Activated CD4-positive, CD25-positive, alpha-beta regulatory T cell (primary cell): Measurements from ENCODE around the gene IGSF23.

Source experiments
- DNase-seq, 4 experiments: peaks; one replicate each; lab custom pipeline; 2025; lab: John Stamatoyannopoulos, UW

IGSF23 gene

GRCh38 chr19:44613295-44614178 is at the start of gene IGSF23:
Gene IGSF23, plus strand, starts transcription at chr19:44613563. Its CDS starts 83 bp downstream, at chr19:44613646.
- no peak for DNase-seq

- no peak for DNase-seq
Measured at GRCh38 chr19:44566984-44567383, 46.4 kb upstream of the IGSF23 start.

- no peak for DNase-seq
Measured at GRCh38 chr19:44567745-44568144, 45.6 kb upstream of the IGSF23 start.

DNA sequence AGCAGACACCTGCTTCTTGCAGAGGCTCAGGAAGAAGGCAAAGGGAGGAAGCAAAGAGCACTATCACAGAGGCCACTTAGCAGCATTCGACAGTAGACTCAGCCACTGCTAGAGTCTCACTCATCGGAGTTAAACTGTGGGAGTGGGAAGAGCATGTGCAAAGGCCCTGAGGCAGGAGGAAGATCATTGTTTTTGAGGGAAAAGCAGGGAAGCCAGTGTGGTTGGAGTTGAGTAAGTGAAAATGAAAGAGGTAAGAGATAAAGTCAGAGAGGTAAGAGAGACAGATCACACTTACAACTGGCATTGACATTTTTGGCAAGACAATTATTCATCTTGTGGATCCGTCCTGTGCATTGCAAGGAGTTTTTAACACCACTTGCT is 42.8 kb upstream of the IGSF23 start:
- no peak for DNase-seq

DNA sequence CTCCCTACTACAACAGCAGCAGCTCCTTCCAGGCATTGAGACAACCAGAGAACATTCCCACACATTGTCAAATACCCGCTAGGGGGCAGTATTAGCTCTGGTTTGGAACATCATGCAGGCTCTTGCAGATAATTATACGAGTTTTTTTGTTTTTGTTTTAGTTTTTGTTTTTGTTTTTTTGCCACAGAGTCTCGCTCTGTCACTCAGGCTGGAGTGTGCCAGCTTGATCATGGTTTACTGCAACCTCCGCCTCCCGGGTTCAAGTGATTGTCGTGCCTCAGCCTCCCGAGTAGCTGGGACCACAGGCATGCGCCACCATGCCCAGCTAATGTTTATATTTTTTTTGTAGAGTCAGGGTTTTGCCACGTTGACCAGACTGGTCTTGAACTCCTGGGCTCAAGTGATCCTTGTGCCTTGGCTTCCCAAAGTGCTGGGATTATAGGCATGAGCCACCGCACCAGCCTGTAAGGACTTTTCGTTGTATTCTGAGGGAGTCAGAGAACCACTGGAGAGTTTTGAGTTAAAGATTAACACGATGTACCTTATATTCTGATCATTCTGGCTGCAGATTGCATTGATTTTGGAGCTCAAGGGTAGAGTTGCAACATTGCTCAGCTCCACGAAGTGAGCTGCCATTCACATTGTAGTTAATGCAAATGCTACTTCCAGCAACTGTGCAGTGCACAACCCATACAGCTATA is 42.2 kb upstream of the IGSF23 start:
- DNase-seq, result no peak

DNA sequence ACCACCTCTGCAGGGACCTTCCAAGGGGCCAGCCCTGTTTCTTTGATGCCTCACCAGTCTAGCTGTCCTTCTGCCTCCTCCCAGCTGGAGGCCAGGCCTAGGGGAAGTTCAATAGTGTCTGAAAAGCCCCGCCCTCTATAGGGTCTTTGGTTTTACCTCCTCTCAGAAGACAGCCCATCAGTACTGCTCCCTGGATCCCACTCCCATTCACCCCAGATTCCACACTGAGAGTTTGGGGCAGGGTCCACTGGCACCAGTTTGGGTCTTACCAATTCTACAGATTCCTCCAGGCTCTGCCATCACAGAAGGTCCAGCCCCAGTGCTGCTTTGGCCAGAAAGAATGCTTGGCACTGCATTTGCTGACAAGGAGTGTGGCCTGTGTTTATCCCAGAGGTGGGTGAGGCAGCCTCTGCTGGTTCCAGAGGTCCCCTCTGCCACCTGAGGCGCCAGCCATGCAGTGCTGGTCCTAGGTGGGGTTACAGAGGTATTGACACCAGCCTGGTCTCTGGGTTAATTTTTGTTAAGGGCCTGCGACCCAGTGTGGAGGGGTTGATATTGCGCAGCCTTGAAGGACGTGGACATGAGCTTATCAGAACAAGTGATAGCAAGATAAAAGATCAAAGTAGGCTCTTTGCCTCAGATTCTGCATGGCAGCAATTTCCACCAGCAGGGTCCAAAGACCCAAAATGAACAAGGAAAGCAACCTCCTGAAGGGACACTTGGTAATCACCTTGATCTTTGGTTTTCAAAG is 41.4 kb upstream of the IGSF23 start:
- no peak for DNase-seq

GRCh38 chr19:44572581-44572900 is 40.8 kb upstream of the IGSF23 start:
- DNase-seq, result no peak

- no peak for DNase-seq
Measured at GRCh38 chr19:44573183-44573582, 40.2 kb upstream of the IGSF23 start.

- DNase-seq, result no peak
Measured at GRCh38 chr19:44573627-44574026, 39.7 kb upstream of the IGSF23 start.

DNA sequence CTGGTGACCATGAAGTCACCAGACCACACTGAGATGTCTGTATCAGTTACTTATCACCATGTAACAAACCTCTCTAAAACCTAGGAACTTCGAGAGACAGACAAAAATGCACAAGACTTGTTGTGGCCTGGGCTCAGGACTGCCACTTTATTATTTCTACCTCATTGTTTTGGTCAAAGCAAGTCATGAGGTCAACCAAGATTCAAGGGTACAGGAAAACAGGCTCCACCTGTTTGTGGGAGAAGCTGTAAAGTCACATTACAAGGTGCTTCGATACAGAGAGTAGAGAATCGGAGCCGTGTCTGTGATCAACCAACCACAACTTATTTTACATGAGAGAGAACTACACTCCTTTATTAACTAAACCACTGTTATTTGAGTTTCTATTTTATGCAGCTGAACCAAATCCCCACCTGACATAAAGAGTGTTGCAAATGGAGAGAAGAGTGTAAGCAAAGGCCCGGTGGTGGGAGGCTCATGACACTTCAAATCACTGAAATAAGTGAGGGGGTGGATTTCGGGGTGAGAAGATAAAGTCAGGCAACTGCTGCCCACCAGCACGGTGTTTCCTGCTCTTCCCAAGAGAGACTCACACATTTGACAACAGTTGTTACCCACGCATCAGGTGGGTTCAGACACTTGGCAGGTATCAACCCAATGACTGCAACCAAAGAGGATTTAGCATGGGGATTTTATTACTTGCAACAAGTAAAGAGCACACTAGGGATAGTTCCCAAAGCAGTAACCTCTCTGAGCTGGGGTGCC is 39.0 kb upstream of the IGSF23 start:
- no peak for DNase-seq

DNA sequence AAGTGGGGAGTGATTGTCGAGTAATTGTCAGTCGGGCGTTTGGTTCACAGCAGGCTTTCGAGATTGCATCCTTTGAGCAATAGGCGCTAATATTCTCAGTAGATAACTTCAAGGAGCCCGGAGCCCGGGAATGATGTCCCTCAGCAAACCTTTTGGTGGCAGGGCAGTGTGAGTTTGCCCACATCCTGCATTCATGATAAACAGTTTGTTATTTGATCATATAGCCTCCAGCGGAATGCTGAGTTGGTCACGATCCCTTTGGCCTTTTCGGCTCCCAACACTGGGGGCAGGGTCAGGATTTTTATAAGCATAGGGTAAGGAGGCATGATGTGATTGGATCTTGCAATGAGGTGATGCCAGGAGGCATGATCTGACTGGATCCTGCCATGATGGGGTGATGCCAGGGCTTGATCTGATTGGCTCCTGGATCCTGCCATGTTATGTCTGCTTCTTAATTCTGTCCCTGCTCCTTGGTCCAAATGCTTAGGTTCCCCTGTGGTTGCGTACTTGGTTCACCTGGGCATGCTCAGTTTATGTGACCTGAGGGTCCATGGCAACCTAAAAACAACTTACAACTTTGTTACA is 38.2 kb upstream of the IGSF23 start:
- no peak for DNase-seq

- DNase-seq, result no peak
Measured at GRCh38 chr19:44576843-44577565, 36.4 kb upstream of the IGSF23 start.

GRCh38 chr19:44577566-44577874 is 35.8 kb upstream of the IGSF23 start:
- no peak for DNase-seq

- no peak for DNase-seq
Measured at GRCh38 chr19:44579663-44580365, 33.5 kb upstream of the IGSF23 start.

DNA sequence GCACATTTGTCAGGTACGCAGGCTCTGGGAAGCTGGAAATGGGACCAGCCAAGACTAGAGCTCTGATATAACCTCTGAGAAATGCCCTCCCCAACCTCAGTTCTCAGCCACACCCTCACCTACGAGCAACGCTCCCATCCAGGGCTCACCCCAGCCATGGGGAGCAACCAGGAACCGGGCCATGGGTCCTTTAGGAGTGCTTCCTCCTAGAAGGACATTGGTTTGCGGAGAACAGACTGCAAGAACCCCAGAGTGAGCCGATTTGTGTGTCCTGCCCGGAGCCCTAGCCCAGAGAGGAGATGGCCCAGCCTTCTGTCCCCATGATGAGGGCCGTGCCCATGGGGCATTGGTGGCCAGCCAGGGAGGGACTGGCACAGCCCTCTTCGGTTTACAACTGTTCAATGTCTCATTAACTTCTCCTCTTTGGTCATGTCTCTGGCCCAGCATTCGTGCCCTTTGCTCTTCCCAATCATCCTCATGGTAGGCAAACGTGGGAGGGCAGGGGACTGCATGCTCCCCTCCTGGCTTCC is 32.9 kb upstream of the IGSF23 start:
- no peak for DNase-seq

- DNase-seq, result no peak
Measured at GRCh38 chr19:44581288-44581687, 32.1 kb upstream of the IGSF23 start.

DNA sequence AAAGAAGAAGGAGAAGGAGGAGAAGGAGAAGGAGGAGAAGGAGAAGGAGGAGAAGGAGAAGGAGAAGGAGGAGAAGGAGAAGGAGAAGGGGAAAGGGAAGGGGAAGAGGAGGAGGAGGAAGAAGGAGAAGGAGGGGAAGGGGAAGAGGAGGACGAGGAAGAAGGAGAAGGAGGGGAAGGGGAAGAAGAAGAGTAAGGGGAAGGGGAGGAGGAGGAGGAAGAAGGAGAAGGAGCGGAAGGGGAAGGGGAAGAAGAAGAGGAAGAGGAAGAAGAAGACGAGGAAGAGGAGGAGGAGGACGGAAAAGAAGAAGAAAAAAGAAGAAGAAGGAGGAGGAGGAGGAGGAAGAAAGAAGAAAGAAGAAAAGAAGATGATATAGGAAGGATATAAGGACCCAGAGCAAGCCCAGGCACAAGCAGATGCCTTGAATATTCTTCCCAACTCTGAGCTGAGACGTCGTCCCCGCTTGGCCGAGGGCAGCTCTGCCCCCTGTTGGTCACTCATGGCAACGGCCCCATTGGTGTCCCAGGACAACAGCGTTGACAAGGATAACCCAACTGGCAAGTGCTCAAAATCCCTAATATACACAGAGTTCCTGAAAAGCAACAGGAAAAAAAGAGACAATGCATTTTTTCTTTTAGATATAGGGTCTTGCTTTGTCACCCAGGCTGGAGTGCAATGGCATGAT is 30.6 kb upstream of the IGSF23 start:
- no peak for DNase-seq

DNA sequence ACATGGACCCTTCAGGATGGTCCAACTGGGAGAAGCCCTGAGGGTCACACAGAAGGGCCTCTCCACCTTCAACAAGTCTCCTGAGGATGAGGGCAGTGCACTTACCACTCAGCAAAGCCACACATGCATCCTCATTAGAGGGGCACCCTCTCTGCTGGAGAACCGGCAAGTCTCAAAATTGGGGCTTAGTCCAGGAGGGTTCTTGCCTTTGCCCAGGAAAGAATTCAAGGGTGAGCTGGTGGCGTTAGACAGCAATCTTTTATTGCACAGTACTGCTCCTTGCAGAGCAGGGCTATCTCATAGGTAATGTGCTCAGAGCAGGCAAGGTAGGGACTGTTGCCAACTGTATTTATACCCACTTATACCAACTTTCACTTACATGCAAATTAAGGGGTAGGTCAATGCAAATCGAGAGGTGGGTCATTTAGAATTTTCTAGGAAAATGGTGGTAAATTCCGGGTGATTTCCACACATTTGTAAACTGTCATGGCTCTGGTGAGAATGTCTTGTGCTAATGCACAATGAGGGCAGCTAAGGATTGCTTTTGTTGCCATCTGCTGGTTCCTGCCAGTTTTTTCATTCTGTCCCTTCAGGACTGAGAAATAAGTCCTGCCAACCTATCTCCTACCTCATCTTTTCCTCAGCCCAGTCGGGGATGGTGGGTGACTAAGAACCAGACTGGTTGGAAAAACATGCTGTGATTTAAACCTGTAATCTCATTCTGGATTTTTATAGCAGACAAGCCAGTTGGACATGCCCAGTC is 27.8 kb upstream of the IGSF23 start:
- no peak for DNase-seq
